ENCODE data around the gene MYL7. TPM values are rescaled to one million over a fixed set of nuclear protein-coding genes. Genes with fewer than 3 reads are reported as not detected.

The MYL7 gene
- total RNA-seq, 1 experiment from 2014 or later: not detected

DNA sequence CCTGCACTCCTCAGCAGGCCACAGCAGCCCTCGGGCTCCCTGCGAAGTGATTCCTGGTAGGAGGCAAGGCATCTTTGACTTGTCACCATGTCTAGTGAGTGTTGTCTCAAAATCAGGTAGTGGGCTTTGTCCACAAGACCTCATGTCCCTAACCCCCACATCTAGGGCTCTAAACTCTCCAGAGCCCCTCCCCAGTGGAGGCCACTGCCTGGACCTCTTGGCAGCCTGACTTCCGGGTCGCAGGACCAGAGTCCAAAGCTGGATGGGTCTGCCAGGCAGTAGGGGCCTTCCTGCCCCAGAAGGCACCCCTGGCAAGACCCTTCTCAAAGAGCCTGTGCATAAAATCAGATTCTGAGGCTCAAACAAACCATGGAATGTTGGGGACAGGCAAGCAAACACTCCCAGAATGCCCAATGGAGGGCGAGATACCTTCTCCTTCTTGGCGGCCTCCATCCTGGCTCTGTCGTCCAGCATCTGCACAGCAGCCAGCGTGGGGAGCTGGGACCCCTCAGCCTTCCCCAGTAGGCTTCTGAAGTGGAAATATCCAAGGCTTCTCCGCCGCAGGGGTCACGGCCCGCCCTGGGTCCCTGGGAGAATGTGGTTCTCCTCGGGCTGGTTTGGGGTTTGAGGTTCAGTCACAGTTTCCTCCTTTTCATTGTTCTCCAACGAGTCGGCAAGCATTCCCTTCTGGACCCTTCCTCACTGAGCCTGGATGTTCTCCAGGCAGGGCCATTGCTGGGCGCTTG is 47.5 kb upstream of the MYL7 start:
- DNase-seq (ENCODE audit: unreplicated experiment): no peak
- TF ChIP-seq, protein P1, sequence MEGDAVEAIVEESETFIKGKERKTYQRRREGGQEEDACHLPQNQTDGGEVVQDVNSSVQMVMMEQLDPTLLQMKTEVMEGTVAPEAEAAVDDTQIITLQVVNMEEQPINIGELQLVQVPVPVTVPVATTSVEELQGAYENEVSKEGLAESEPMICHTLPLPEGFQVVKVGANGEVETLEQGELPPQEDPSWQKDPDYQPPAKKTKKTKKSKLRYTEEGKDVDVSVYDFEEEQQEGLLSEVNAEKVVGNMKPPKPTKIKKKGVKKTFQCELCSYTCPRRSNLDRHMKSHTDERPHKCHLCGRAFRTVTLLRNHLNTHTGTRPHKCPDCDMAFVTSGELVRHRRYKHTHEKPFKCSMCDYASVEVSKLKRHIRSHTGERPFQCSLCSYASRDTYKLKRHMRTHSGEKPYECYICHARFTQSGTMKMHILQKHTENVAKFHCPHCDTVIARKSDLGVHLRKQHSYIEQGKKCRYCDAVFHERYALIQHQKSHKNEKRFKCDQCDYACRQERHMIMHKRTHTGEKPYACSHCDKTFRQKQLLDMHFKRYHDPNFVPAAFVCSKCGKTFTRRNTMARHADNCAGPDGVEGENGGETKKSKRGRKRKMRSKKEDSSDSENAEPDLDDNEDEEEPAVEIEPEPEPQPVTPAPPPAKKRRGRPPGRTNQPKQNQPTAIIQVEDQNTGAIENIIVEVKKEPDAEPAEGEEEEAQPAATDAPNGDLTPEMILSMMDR (IDR thresholded peaks at IDR 0.05; ENCODE audit: unreplicated experiment): no peak
- Mint-ChIP-seq H3K36me3 (ENCODE audit: insufficient read depth, unreplicated experiment) (no peaks in the 10 kb centered on the region), H3K4me1 (ENCODE audit: insufficient read depth, unreplicated experiment) (peaks cover 17% of the 10 kb centered on the region), H3K27ac (ENCODE audit: low read depth, unreplicated experiment) (no peak overlapping the region), H3K9me3 (ENCODE audit: unreplicated experiment) (no peaks in the 10 kb centered on the region), H3K27me3 (ENCODE audit: insufficient read depth, unreplicated experiment) (no peaks in the 10 kb centered on the region), H3K4me3 (ENCODE audit: unreplicated experiment) (no peak overlapping the region)
- POLR2A ChIA-PET: no interaction called here
- intact Hi-C loops (cut with micrococcal nuclease): no loop called here
- no TSS peak for BruUV-seq (replicated peaks)
- CTCF ChIA-PET: interaction anchor here (0.6 kb wide), 1 partner anchor 49 kb away, joined by 3 read pairs; no protein-coding TSS in a partner anchor

DNA sequence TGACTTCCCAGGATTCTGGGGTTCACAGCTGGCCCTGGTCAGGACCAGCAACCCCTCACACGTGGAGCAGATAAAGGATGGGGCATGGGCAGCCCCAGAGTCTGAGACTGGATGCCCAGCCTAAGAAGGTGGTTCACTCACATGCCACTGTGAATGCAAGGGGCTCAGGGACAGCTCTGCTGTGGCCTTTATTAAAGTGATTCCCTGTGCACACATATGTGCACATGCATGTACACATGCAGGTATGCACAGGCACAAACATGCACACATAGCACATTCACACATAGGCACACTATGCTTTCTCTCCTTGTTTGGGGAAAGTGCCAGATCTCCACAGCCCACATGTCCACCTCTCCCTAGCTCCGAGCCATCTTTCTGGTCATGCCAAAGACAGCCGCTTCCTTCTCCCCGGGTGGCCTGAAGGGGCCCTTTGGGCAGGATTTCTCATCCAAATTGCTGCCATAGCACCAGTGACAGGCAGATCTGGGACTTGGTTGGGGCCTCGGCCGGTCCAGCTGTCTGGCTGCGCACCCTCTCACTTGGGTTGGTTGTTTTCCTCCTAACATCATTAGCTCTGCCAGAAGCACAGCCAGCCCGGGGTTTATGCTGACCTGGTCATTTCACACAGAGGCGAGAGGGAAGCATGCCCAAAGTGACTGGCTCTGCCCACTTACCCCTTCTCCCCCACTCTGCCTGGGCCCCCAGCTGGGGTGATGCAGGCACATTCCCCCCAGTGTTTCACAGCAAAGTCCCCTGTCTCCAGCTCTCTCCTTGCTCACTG is 46.7 kb upstream of the MYL7 start:
- CTCF ChIA-PET: interaction anchor here (0.6 to 1.1 kb wide), 2 partner anchors 50 to 168 kb away, joined by 3 read pairs; no protein-coding TSS in a partner anchor
- no TSS peak for BruUV-seq (replicated peaks)
- Mint-ChIP-seq H3K4me3 (ENCODE audit: unreplicated experiment) (no peak overlapping the region), H3K9me3 (ENCODE audit: unreplicated experiment) (no peaks in the 10 kb centered on the region), H3K27me3 (ENCODE audit: insufficient read depth, unreplicated experiment) (no peaks in the 10 kb centered on the region), H3K36me3 (ENCODE audit: insufficient read depth, unreplicated experiment) (no peaks in the 10 kb centered on the region), H3K27ac (ENCODE audit: low read depth, unreplicated experiment) (no peak overlapping the region), H3K4me1 (ENCODE audit: insufficient read depth, unreplicated experiment) (peaks cover 21% of the 10 kb centered on the region)
- TF ChIP-seq, protein P1 (IDR thresholded peaks at IDR 0.05; ENCODE audit: unreplicated experiment): no peak
- intact Hi-C loops (cut with micrococcal nuclease): no loop called here
- POLR2A ChIA-PET: no interaction called here
- no peak for DNase-seq (ENCODE audit: unreplicated experiment)

DNA sequence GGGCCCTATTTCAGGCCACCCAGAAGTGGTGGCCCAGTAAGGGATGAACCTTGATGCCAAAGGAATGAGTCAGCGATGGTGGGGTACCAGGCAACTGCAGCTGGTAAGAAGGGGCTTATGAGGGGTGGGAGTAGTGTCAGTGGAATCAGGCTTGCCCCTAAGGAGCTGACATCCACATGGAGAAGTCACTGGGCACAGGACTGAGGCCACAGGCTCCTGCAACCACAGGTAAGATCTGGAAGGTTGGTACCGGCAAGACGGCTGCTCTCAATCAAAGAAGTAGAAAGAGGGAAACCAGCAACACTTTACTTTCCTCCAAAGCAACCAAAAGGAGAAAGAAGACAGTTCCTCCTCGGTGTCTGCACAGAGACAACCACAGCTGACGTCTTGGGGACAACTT is 45.6 kb upstream of the MYL7 start:
- Mint-ChIP-seq H3K27me3 (ENCODE audit: insufficient read depth, unreplicated experiment) (no peaks in the 10 kb centered on the region), H3K4me3 (ENCODE audit: unreplicated experiment) (no peak overlapping the region), H3K9me3 (ENCODE audit: unreplicated experiment) (no peaks in the 10 kb centered on the region), H3K36me3 (ENCODE audit: insufficient read depth, unreplicated experiment) (no peaks in the 10 kb centered on the region), H3K27ac (ENCODE audit: low read depth, unreplicated experiment) (no peak overlapping the region), H3K4me1 (ENCODE audit: insufficient read depth, unreplicated experiment) (peaks cover 21% of the 10 kb centered on the region)
- intact Hi-C loops (cut with micrococcal nuclease): no loop called here
- BruUV-seq (replicated peaks): no TSS peak
- POLR2A ChIA-PET: no interaction called here
- TF ChIP-seq, protein P1 (IDR thresholded peaks at IDR 0.05; ENCODE audit: unreplicated experiment): no peak
- CTCF ChIA-PET: interaction anchor here (0.6 to 1.1 kb wide), 3 partner anchors 26 to 510 kb away, joined by 3 to 5 read pairs (median 3); no protein-coding TSS in a partner anchor
- DNase-seq (ENCODE audit: unreplicated experiment): no peak

DNA sequence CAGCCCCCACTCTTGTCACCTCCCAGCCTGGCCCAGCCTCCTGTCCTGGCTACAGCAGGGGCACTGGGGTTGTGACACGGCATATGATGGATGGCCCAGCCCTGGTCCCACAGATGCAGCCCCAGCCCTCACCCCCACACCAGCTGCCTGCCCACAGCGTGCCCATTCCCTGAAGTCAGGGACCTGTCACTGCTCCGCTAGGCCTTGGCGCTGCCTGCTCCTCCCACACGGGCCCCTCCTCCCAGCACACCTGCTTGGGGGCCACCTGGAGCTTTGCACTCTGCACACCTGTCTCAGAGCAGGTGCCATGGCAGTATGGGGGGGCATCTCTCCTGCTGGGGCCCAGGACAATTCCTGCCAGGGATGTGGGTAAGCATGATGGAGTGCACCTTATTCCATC is 44.6 kb upstream of the MYL7 start:
- no peak for DNase-seq (ENCODE audit: unreplicated experiment)
- Mint-ChIP-seq H3K9me3 (ENCODE audit: unreplicated experiment) (no peaks in the 10 kb centered on the region), H3K4me3 (ENCODE audit: unreplicated experiment) (no peak overlapping the region), H3K27ac (ENCODE audit: low read depth, unreplicated experiment) (no peak overlapping the region), H3K27me3 (ENCODE audit: insufficient read depth, unreplicated experiment) (no peaks in the 10 kb centered on the region), H3K4me1 (ENCODE audit: insufficient read depth, unreplicated experiment) (peaks cover 21% of the 10 kb centered on the region), H3K36me3 (ENCODE audit: insufficient read depth, unreplicated experiment) (no peaks in the 10 kb centered on the region)
- ChIA-PET POLR2A (interaction anchor here (2.6 kb wide), 1 partner anchor 62 kb away, joined by 10 read pairs; the partner anchor contains the start of gene POLD2), CTCF (interaction anchor here (1.2 to 1.3 kb wide), 3 partner anchors 9 to 55 kb away, joined by 3 read pairs; partner anchors contain the start of gene YKT6)
- intact Hi-C loops (cut with micrococcal nuclease): no loop called here
- TF ChIP-seq, protein P1 (IDR thresholded peaks at IDR 0.05; ENCODE audit: unreplicated experiment): no peak
- no TSS peak for BruUV-seq (replicated peaks)
